Left kidney (tissue), 2 donors: ENCODE results near the gene PRCP. TPM values are rescaled to one million over a fixed set of nuclear protein-coding genes. Genes with fewer than 3 reads are reported as not detected.
A peak's percentile ranks its signal among the peaks of the same experiment; 100 is the strongest.

ENCODE experiments used
- DNase-seq: peaks from one replicate; pipeline ENCODE4 v3.0.0-alpha.2; 2013
- polyA plus RNA-seq: library from polyadenylated mRNA; unstranded; fragments of 120-200 nt; gene quantifications from one replicate; pipeline ENCODE4 v1.2.1, GENCODE V29; 2013; ENCODE audit not compliant: insufficient read length

PRCP gene
- polyA plus RNA-seq, 1 donor: 283 TPM

DNA sequence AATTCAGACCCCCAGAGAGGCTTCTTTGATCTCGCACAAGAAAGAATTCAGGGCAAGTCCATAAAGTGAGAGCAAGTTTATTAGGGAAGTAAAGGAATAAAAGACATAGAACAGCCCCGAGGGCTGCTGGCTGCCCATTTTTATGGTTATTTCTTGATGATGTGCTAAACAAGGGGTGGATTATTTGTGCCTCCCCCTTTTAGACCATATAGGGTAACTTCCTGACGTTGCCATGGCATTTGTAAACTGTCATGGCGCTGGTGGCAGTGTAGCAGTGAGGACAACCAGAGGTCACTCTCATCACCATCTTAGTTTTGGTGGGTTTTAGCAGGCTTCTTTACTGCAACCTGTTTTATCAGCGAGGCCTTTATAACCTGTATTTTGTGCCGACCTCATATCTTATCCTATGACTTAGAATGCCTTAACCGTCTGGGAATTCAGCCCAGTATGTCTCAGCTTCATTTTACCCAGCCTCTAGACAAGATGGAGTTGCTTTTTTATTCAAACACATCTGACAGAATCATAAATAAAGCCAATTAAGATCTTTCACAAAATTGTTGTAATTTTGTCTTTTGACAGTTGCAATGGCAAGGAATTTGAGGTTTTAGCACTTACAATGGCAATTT, 8.9 kb upstream of the PRCP start:
- no peak for DNase-seq

- no peak for DNase-seq
These were observed 8.1 kb upstream of the PRCP start for GRCh38 chr11:82908311-82908710.

GRCh38 chr11:82907371-82907770, 7.1 kb upstream of the PRCP start:
- DNase-seq: no peak

DNA sequence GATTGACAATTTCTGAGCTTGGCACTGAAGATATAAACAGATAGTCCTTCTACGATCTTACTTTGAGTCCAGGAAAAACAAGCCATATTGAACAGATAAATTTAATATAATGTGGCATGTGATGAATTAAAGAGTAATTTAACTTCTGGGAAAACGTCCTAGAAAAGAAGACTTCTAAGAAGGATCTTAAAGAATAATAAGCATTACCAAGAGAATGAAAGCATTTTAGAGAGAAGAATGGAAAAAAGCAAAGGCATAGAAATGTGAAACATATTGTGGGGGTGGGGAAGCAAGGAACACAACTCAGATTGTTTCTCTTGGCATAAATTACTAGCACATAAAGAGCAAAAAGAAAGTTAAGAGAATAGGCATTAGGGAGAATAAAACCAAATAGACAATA, 6.7 kb upstream of the PRCP start:
- DNase-seq: no peak

DNA sequence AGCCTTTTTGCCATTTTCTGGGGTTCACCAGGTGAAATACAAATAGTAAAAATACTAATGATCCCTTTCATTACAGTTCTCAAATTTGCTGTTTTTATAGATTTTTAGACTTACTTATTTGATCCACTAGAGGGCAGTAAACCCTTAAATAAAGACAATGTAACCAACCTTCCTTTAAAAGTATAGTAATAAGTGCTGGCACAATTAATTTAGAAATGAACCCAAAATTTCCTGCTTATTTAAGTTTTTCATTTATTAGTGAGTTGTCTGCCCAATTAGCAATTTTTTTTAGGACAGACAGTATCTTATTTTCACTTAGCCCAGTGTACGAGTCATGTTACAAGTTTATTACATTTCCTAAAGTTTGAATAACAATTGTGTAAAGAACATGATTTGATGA, 6.0 kb upstream of the PRCP start:
- no peak for DNase-seq

- no peak for DNase-seq
These were observed 3.8 kb upstream of the PRCP start for GRCh38 chr11:82903843-82904586.

DNA sequence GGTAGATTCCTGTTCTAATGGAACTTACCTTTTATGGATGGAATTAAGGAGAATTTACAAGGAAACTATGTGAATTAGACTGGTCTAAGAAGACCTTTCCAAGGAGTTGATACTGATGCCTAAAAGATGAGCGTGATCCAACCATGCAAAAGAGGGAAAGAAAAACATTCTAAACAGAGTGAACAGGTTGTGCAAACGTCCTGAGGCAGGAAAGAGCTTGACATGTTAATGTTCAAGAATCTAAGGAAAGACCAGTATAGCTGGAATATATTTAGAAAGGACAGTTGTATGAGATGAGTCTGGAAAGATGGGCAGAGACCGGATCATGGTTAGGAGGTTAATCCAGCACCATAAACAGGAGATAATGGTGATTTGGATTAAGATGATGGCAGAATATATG, 2.6 kb upstream of the PRCP start:
- no peak for DNase-seq

- no peak for DNase-seq
These were observed 1.8 kb upstream of the PRCP start for GRCh38 chr11:82901922-82902485.

DNA sequence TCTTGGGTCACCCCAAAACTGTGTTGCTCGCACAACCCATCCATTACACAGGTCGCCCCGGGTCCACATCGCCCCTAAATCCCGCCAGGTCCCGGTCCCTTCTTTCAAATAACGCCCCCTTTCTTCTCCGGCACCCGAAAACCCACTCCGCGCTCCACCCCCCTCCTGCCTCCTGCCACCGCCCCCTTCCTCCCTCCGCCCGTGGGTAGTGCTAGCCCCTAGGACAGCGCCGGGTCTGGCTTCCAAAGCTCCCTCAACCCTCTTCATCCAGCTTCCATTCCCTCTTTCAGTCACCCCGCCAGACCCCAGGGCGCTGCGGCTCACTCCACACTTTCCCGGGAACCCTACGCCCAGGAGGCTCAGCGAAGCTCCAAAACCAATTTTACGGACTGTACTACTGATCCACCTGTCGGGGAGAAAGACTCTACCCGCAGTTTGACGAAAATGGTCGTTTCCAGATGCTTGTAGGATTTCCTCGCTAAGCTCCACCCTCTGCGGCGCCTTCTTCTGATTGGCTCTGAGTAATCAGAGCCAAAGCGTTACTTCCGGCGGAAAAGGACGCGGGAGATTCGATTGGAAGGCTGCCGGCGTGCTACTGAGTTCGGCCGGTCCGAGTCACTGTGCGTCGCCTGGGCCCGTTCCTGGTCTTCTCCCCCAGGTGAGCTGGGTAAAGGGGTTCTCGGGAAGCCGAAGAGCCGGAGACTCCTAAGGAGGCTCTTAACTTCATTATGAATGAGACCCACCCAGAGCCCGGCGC, 1.1 kb upstream of the PRCP start, which contains the start of gene DDIAS:
Gene DDIAS (plus strand): TSS at position 572 of the 757 bp plus-strand sequence. CDS start 13,003 bp downstream, outside the sequence.
- DNase-seq: peak; percentile 98

- DNase-seq: no peak
These were observed 313 bp downstream of the PRCP start for GRCh38 chr11:82899957-82900276.

DNA sequence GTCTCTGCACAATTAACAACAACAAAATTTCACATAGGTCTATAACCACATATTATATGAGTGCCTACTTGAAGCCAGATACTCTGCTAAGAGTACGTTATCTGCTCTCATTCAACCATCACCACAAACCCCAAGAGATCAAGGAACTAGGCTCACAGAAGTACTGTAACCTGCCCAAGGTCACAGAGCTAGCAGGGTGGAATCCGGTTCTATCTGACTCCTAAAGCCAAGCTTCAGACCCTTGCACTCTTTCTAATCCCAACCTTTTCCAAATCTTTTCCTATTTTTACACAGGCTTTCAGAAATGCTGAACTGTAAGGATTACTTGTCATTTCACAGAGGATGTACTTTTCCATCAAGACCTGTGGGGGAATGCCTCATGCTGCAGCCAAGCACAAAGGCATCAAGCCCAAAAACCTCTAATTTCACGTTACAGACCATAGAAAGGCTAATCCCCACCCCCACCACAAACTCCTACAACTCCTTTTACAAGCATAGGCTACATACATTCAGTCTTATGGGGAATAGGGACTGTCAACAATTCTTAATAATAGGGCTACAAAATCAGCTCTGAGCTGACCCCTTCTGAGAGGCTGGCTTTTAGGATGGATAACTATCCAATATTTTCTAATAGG, 927 bp downstream of the PRCP start:
- DNase-seq: no peak

GRCh38 chr11:82898241-82898640, 2.0 kb downstream of the PRCP start:
- DNase-seq: no peak

DNA sequence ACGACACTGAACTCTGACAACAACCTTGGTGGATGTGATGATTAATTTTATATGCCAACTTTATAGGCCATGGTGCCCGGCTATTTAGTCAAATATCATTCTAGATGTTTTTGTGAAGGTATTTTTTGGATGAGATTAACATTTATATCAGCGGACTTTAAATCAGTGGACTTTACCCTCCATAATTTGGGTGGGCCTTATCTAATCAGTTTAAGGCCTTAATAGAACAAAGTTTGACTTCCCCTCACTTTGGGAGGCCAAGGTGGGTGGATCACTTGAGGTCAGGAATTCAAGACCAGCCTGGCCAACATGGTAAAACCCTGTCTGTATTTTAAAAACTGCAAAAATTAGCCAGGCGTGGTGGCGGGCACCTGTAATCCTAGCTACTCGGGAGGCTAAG, 4.0 kb downstream of the PRCP start:
- no peak for DNase-seq

GRCh38 chr11:82895437-82896091, 4.7 kb downstream of the PRCP start:
- DNase-seq: no peak

DNA sequence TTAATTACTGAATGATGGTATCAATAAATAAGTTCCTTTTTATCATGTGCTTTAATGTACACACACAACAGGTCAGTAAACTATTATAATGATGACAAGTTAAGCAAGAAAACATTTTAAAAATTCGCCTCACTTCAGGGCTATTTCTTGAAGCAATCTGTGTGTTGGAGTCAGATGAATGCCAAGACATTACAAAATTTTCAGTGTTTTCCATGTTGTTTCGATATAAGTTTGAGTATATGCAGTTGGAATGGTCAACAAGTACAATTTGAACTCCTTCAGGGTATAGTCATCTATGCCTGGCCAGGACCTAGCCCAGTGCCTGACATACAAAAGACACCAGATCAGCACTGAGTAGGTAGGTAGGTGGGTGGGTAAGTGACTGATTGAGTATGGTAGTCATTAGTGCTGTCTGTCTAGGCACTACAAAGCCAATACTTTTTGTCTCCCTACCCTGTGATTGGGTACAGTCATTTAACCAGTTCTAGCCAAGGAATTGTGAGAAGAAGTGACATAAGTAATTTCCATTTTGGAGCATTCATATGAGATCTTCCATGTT, 7.5 kb downstream of the PRCP start:
- no peak for DNase-seq

GRCh38 chr11:82890936-82891335, 9.3 kb downstream of the PRCP start:
- no peak for DNase-seq

GRCh38 chr11:82890002-82890341, 10.3 kb downstream of the PRCP start:
- DNase-seq: no peak

GRCh38 chr11:82889133-82890001, 10.9 kb downstream of the PRCP start:
- DNase-seq: peak; percentile 27

GRCh38 chr11:82883853-82884252, 16.4 kb downstream of the PRCP start:
- no peak for DNase-seq

GRCh38 chr11:82874646-82875523, 25.3 kb downstream of the PRCP start:
- no peak for DNase-seq
